GM04504 (cell line): ENCODE measurements around the gene CNOT11.
"Not testable (repeated sequence)": the region's sequence is repeated elsewhere in the genome, so short reads cannot be mapped to it uniquely, and the experiment has no call there.

Experiments
- DNase-seq: peaks from one replicate; pipeline ENCODE4 v3.0.0-alpha.2; 2012; ENCODE audit warnings: low read depth

CNOT11 gene

GRCh38 chr2:101310090-101310833 lies 57.6 kb downstream of the CNOT11 start:
- no peak for DNase-seq

- DNase-seq, result no peak
These were observed 58.4 kb downstream of the CNOT11 start for GRCh38 chr2:101310834-101311695.

- DNase-seq, result no peak
These were observed 59.0 kb downstream of the CNOT11 start for GRCh38 chr2:101311696-101312017.

GRCh38 chr2:101316568-101316967 lies 63.9 kb downstream of the CNOT11 start:
- DNase-seq, result not testable (repeated sequence)
